ENCODE data around the gene GSG1. TPM values are rescaled to one million over a fixed set of nuclear protein-coding genes. Genes with fewer than 3 reads are reported as not detected.

Gene GSG1
- total and polyA plus RNA-seq, 2 experiments from 2014 or later: 0.86 to 2.0 TPM

DNA sequence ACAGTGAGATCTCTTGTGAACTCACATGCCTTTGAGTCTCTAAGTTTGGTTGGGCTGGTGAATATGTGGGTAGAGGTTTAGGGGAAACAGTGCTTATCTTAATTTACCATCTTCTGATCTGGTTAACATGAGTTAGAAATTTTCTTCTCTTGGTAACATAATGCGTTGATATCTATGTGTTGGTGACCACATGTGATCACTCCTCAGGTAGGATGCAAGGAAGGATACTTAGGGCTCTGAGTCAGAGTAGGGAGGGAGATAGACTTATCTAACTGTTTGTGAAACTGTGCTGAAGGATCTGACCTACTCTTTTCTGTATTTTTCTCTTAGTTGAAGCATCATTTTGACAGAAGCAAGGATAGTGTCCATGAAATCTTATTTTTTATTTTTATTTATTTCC lies 36.1 kb downstream of the GSG1 start:
- Histone ChIP-seq H3F3A (ENCODE audit: insufficient read depth) (no peaks in the 10 kb centered on the region), H3K27ac (no peak overlapping the region), H4K20me1 (ENCODE audit: insufficient read depth) (no peaks in the 10 kb centered on the region), H3K9ac (no peak overlapping the region), H3K4me1 (ENCODE audit: insufficient read depth) (no peaks in the 10 kb centered on the region), H3K27me3 (replicated peaks; ENCODE audit: insufficient read depth) (no peaks in the 10 kb centered on the region), H3K36me3 (ENCODE audit: low read depth) (peaks cover 9% of the 10 kb centered on the region; the same call in 1 of the 2 replicates), H3K79me2 (ENCODE audit: insufficient read depth) (no peaks in the 10 kb centered on the region), H3K4me2 (ENCODE audit: unreplicated experiment) (no peak overlapping the region), H3K9me3 (ENCODE audit: low read depth) (no peaks in the 10 kb centered on the region), H3K4me3 (no peak overlapping the region), H3K9me2 (ENCODE audit: insufficient read depth) (no peaks in the 10 kb centered on the region), H2AFZ (no peak overlapping the region)
- WGBS, 2 experiments (ENCODE audit: low coverage in 1 of 2, low lambda C conversion rate in 2 of 2, missing lambda C conversion rate in 2 of 2): 97 to 100% methylated on average over 1 of the region's 1 CpG
- in situ Hi-C loops (cut with MboI): no loop called here
- TF ChIP-seq EZH2 (IDR thresholded peaks at IDR 0.05; ENCODE audit: insufficient read depth, poor library complexity, severe bottlenecking) (no peak), EZH2phosphoT487 (IDR thresholded peaks at IDR 0.05; ENCODE audit: insufficient read depth, low read depth) (no peak)
- no peak for DNase-seq

DNA sequence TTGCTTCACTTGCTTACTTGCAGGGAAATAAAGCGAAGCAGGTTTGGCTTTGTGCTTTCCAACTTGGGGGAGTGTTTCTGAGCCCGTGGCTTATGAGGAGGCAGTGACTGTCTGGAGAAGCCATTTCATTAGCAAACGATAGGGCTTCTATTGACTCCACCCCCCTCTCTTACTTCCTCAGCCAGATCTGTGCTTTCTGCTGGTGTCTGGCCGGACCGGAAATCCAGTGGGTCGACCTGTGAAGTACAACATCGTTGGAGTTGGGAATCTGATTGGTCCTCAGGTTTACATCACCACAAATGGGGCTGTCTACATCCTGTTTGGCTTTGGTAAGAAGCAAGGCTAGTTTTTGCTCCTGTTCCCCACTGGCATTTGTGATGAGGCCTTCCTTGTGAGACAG lies 37.0 kb downstream of the GSG1 start:
- H3K27ac ChIP-seq: no peak overlapping the region
- in situ Hi-C loops (cut with MboI): no loop called here
- no peaks in the 10 kb centered on the region for H3K4me1 ChIP-seq (ENCODE audit: insufficient read depth)
- no peaks in the 10 kb centered on the region for H4K20me1 ChIP-seq (ENCODE audit: insufficient read depth)
- H3F3A ChIP-seq (ENCODE audit: insufficient read depth): no peaks in the 10 kb centered on the region
- peaks cover 9% of the 10 kb centered on the region; the same call in 1 of the 2 replicates for H3K36me3 ChIP-seq (ENCODE audit: low read depth)
- H3K9me3 ChIP-seq (ENCODE audit: low read depth): no peaks in the 10 kb centered on the region
- no peak overlapping the region for H3K9ac ChIP-seq
- no peak overlapping the region for H3K4me2 ChIP-seq (ENCODE audit: unreplicated experiment)
- no peak for DNase-seq
- no peak overlapping the region for H2AFZ ChIP-seq
- H3K79me2 ChIP-seq (ENCODE audit: insufficient read depth): no peaks in the 10 kb centered on the region
- no peak for TF ChIP-seq EZH2 (IDR thresholded peaks at IDR 0.05; ENCODE audit: insufficient read depth, poor library complexity, severe bottlenecking)
- no peak for TF ChIP-seq EZH2phosphoT487 (IDR thresholded peaks at IDR 0.05; ENCODE audit: insufficient read depth, low read depth)
- H3K27me3 ChIP-seq (replicated peaks; ENCODE audit: insufficient read depth): no peaks in the 10 kb centered on the region
- no peak overlapping the region for H3K4me3 ChIP-seq
- H3K9me2 ChIP-seq (ENCODE audit: insufficient read depth): no peaks in the 10 kb centered on the region
- 66 to 70% methylated on average over 7 of the region's 7 CpGs for WGBS, 2 experiments (ENCODE audit: low coverage in 1 of 2, low lambda C conversion rate in 2 of 2, missing lambda C conversion rate in 2 of 2)

DNA sequence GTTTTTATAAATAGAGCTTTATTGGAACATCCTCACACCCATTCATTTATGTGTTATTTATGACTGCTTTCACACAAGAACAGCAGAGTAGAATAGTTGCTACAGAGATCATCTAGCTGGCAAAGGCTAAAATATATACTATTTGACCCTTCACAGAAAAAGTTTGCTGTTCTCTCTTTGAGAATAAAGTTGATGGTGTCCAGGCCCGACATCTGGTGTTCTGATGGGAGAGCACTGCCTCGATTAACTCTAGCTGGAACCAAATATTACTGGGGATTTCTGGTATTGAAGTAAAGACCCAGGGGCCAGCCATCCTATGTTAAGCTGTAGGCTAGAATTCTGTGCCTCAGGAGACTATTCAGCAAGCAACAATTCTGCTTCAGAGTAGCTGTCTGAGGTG lies 37.5 kb downstream of the GSG1 start:
- in situ Hi-C loops (cut with MboI): no loop called here
- DNase-seq: no peak
- 36 to 42% methylated on average over 2 of the region's 2 CpGs for WGBS, 2 experiments (ENCODE audit: low coverage in 1 of 2, low lambda C conversion rate in 2 of 2, missing lambda C conversion rate in 2 of 2)
- Histone ChIP-seq H3K9ac (no peak overlapping the region), H3K79me2 (ENCODE audit: insufficient read depth) (no peaks in the 10 kb centered on the region), H3K4me2 (ENCODE audit: unreplicated experiment) (no peak overlapping the region), H2AFZ (no peak overlapping the region), H3K9me3 (ENCODE audit: low read depth) (no peaks in the 10 kb centered on the region), H4K20me1 (ENCODE audit: insufficient read depth) (no peaks in the 10 kb centered on the region), H3K9me2 (ENCODE audit: insufficient read depth) (no peaks in the 10 kb centered on the region), H3K27ac (no peak overlapping the region), H3K27me3 (replicated peaks; ENCODE audit: insufficient read depth) (no peaks in the 10 kb centered on the region), H3K4me3 (no peak overlapping the region), H3K36me3 (ENCODE audit: low read depth) (peaks cover 9% of the 10 kb centered on the region; the same call in 1 of the 2 replicates), H3K4me1 (ENCODE audit: insufficient read depth) (no peaks in the 10 kb centered on the region), H3F3A (ENCODE audit: insufficient read depth) (no peaks in the 10 kb centered on the region)
- TF ChIP-seq EZH2phosphoT487 (IDR thresholded peaks at IDR 0.05; ENCODE audit: insufficient read depth, low read depth): no peak
- no peak for TF ChIP-seq EZH2 (IDR thresholded peaks at IDR 0.05; ENCODE audit: insufficient read depth, poor library complexity, severe bottlenecking)

DNA sequence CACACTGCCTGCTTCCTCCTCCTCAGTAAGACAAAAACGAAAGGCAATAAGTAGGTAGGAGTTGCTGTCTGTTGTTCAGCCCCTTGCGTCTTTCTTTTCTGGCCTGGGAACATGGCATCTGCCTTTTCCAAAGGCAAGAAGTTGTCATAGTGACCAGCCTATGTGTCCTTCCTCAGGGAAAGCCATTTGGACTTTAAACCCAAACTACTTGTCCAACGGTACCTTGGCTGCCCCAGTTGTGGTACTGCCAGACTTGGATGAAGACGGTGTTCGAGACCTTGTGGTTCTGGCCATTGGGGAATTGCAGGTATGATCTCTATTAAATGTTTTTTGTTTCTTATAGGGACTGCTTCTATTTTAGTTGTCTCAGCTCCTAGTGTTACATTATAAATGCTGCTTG lies 40.8 kb downstream of the GSG1 start:
- in situ Hi-C loops (cut with MboI): no loop called here
- Histone ChIP-seq H3K27me3 (replicated peaks; ENCODE audit: insufficient read depth) (no peaks in the 10 kb centered on the region), H3K36me3 (ENCODE audit: low read depth) (peaks cover 7% of the 10 kb centered on the region; the same call in 1 of the 2 replicates), H3K9me2 (ENCODE audit: insufficient read depth) (no peaks in the 10 kb centered on the region), H3K9ac (no peak overlapping the region), H4K20me1 (ENCODE audit: insufficient read depth) (no peaks in the 10 kb centered on the region), H3K27ac (no peak overlapping the region), H3K79me2 (ENCODE audit: insufficient read depth) (no peaks in the 10 kb centered on the region), H3K4me2 (ENCODE audit: unreplicated experiment) (no peak overlapping the region), H3K9me3 (ENCODE audit: low read depth) (no peaks in the 10 kb centered on the region), H3K4me1 (ENCODE audit: insufficient read depth) (no peaks in the 10 kb centered on the region), H2AFZ (no peak overlapping the region), H3F3A (ENCODE audit: insufficient read depth) (no peaks in the 10 kb centered on the region), H3K4me3 (no peak overlapping the region)
- 95 to 99% methylated on average over 5 of the region's 5 CpGs for WGBS, 2 experiments (ENCODE audit: low coverage in 1 of 2, low lambda C conversion rate in 2 of 2, missing lambda C conversion rate in 2 of 2)
- no peak for DNase-seq
- TF ChIP-seq EZH2phosphoT487 (IDR thresholded peaks at IDR 0.05; ENCODE audit: insufficient read depth, low read depth): no peak
- TF ChIP-seq EZH2 (IDR thresholded peaks at IDR 0.05; ENCODE audit: insufficient read depth, poor library complexity, severe bottlenecking): no peak

DNA sequence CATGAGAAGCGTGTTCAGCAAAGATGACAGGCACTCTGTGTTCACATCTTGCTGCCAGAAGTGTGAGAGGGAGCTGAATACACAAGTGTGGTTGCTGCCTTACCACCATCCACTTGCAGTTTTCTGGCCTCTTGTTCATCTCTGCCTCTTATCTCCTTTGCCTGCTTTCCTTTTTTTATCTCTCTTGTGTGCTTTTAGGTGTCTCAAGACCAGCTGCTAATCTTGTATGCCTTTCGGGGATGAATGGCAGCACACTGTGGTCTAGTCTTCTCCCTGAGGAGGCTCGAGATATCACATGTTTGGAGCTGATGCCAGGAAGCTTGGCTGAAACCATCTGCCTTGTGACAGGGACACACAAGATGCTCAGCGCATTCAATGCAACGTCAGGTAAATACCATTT lies 42.1 kb downstream of the GSG1 start:
- no peaks in the 10 kb centered on the region for H3K9me2 ChIP-seq (ENCODE audit: insufficient read depth)
- H3K9me3 ChIP-seq (ENCODE audit: low read depth): no peaks in the 10 kb centered on the region
- no peaks in the 10 kb centered on the region for H3K79me2 ChIP-seq (ENCODE audit: insufficient read depth)
- no peak overlapping the region for H3K9ac ChIP-seq
- H3K4me2 ChIP-seq (ENCODE audit: unreplicated experiment): no peak overlapping the region
- H3K27me3 ChIP-seq (replicated peaks; ENCODE audit: insufficient read depth): no peaks in the 10 kb centered on the region
- in situ Hi-C loops (cut with MboI): no loop called here
- H2AFZ ChIP-seq: no peak overlapping the region
- H3K36me3 ChIP-seq (ENCODE audit: low read depth): peaks cover 7% of the 10 kb centered on the region; the same call in 1 of the 2 replicates
- H3K27ac ChIP-seq: no peak overlapping the region
- no peak for DNase-seq
- TF ChIP-seq EZH2phosphoT487 (IDR thresholded peaks at IDR 0.05; ENCODE audit: insufficient read depth, low read depth): no peak
- no peak for TF ChIP-seq EZH2 (IDR thresholded peaks at IDR 0.05; ENCODE audit: insufficient read depth, poor library complexity, severe bottlenecking)
- H3F3A ChIP-seq (ENCODE audit: insufficient read depth): no peaks in the 10 kb centered on the region
- no peaks in the 10 kb centered on the region for H4K20me1 ChIP-seq (ENCODE audit: insufficient read depth)
- no peaks in the 10 kb centered on the region for H3K4me1 ChIP-seq (ENCODE audit: insufficient read depth)
- no peak overlapping the region for H3K4me3 ChIP-seq
- 82 to 90% methylated on average over 5 of the region's 5 CpGs for WGBS, 2 experiments (ENCODE audit: low coverage in 1 of 2, low lambda C conversion rate in 2 of 2, missing lambda C conversion rate in 2 of 2)

Measured in GM23248 (cell line).